ENCODE measurements around the gene PIWIL4. TPM values are rescaled to one million over a fixed set of nuclear protein-coding genes. Genes with fewer than 3 reads are reported as not detected.

The PIWIL4 gene
- total RNA-seq, 6 experiments from 2014 or later, result 0.12 to 0.43 (median 0.28) TPM

DNA sequence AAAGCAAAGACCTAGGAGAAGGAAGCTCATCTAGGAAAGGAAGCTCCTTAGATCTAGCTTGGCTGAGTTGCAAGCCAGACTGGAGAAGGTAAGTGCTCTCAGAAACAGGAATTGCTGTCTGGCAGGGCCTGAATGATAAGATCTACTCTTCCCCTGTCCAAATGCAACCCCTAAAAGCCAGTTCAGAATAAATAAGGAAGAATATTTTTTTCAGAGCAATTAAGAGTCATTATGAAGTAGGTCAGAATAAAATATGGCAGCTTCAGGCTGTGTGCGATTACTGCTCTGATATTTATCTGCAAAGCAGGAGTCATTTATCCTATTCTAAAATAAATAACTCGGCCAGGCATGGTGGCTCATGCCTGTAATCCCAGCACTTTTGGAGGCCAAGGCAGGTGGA, 82.1 kb downstream of the PIWIL4 start:
- no peak for DNase-seq
- H3K27me3 Mint-ChIP-seq (ENCODE audit: insufficient read depth), result peaks cover 4% of the 10 kb centered on the region
- H3K36me3 Mint-ChIP-seq (ENCODE audit: low read depth), result no peaks in the 10 kb centered on the region
- H3K9me3 Mint-ChIP-seq, result no peaks in the 10 kb centered on the region
- peaks cover 19% of the 10 kb centered on the region for H3K4me1 Mint-ChIP-seq (ENCODE audit: low read depth)
- H3K27ac Mint-ChIP-seq, result no peak overlapping the region
- H3K4me3 Mint-ChIP-seq, result no peak overlapping the region
- TF ChIP-seq, protein P1, sequence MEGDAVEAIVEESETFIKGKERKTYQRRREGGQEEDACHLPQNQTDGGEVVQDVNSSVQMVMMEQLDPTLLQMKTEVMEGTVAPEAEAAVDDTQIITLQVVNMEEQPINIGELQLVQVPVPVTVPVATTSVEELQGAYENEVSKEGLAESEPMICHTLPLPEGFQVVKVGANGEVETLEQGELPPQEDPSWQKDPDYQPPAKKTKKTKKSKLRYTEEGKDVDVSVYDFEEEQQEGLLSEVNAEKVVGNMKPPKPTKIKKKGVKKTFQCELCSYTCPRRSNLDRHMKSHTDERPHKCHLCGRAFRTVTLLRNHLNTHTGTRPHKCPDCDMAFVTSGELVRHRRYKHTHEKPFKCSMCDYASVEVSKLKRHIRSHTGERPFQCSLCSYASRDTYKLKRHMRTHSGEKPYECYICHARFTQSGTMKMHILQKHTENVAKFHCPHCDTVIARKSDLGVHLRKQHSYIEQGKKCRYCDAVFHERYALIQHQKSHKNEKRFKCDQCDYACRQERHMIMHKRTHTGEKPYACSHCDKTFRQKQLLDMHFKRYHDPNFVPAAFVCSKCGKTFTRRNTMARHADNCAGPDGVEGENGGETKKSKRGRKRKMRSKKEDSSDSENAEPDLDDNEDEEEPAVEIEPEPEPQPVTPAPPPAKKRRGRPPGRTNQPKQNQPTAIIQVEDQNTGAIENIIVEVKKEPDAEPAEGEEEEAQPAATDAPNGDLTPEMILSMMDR (IDR thresholded peaks at IDR 0.05), result no peak

DNA sequence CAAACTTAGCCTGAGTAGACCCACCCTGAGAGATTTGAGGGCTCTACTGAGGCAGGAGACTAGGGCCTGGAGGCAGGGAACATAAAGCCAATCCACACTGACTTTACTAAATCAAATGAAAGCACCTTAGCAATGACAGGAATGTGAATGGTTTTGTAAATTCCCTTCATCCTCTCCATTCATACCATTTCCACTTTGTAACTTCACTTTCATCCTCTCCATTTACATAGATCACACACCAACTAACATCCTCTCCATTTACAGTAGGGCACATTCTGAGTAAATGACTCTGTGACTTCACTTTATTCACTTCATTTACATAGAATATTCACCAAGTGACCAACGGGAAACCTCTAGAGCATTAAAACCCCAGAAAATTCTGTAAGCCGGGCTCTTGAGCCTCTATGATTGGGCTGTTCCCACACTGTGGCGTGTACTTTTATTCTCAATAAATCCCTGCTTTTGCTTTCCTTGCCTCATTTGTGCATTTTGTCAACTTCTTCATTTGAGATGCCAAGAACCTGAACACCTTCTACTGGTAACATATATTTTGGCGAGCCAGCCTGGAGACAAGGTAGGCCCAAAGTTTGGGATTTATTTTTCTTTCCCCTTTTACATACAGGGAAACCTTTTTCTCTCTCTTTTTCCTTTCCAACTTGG, 82.9 kb downstream of the PIWIL4 start:
- Mint-ChIP-seq H3K27ac (peak overlapping the region; percentile 76), H3K4me1 (ENCODE audit: low read depth) (peaks cover 19% of the 10 kb centered on the region), H3K9me3 (no peaks in the 10 kb centered on the region), H3K36me3 (ENCODE audit: low read depth) (no peaks in the 10 kb centered on the region), H3K4me3 (peak overlapping the region; percentile 56; the same call in 1 of the 2 replicates), H3K27me3 (ENCODE audit: insufficient read depth) (peaks cover 6% of the 10 kb centered on the region)
- DNase-seq, result no peak
- TF ChIP-seq, protein P1 (IDR thresholded peaks at IDR 0.05), result no peak

DNA sequence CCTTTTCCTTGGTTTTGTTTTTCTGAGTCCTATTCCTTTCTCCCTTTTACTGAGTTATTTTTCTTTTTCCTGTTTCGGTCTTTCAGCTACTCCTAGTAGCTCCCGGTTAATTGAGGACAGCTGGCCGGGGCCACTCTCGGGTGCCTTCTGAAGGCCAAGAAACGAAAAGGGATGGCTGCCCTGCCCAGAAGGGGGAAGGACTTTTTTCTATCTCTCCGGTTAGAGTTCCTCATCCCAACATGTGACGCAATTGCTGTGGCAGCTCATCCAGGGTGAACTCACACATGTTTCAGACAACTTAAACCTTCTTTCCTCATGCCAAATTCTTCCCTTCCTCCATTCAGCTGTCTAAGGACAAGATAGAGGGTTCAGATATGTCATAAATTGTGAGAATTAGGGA, 83.6 kb downstream of the PIWIL4 start:
- TF ChIP-seq, protein P1 (IDR thresholded peaks at IDR 0.05), result no peak; the same call in 1 of the 2 replicates
- DNase-seq, result peak; percentile 77
- Mint-ChIP-seq H3K4me3 (peak overlapping the region; percentile 56), H3K27me3 (ENCODE audit: insufficient read depth) (peaks cover 10% of the 10 kb centered on the region), H3K27ac (peak overlapping the region; percentile 76), H3K4me1 (ENCODE audit: low read depth) (peaks cover 19% of the 10 kb centered on the region), H3K9me3 (no peaks in the 10 kb centered on the region), H3K36me3 (ENCODE audit: low read depth) (no peaks in the 10 kb centered on the region)

DNA sequence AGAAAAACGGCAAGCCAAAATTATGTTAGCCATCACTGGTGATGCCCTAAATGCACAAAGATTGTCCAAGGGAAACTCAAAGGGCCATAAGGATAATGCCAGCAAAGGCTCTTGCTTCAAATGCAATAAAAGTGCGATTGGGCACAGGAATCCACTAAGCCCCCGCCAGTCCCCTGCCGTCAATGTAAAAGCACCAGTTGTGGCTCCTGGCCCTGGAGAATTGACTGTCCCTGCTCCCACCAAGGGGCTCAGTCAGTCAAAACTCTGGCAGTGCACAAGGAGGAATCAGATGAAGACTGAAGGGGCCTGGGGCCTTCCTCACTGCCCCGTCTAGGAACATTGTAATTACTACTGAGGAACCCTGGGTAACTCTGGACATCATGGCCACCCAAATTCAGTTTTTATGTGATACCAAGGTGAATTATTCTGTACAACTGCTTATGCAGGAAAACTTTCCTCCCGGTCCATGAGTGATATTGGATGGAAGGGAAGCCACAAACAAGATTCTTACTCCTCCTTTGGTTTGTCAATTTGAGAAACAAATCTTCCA, 85.6 kb downstream of the PIWIL4 start:
- Mint-ChIP-seq H3K9me3 (no peaks in the 10 kb centered on the region), H3K27ac (no peak overlapping the region), H3K4me1 (ENCODE audit: low read depth) (peaks cover 27% of the 10 kb centered on the region), H3K36me3 (ENCODE audit: low read depth) (no peaks in the 10 kb centered on the region), H3K27me3 (ENCODE audit: insufficient read depth) (peaks cover 16% of the 10 kb centered on the region), H3K4me3 (no peak overlapping the region)
- TF ChIP-seq, protein P1 (IDR thresholded peaks at IDR 0.05), result no peak
- no peak for DNase-seq

DNA sequence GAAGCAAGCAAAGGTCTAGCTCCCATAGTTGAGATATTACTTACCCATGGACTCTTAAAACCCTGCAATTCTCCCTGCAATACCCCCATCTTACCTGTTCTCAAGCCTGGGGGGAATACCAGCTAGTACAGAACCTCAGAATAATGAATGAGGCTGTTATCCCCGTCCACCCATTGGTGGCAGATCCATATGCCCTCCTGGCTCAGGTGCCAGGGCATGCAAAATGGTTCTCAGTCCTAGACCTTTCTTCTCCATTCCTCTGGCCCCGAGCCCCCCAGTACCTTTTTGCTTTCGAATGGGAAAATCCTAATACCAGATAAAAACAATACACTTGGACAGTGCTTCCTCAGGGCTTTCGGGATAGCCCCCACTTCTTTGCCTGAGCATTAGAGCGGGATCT, 86.4 kb downstream of the PIWIL4 start:
- H3K27ac Mint-ChIP-seq, result no peak overlapping the region
- H3K4me3 Mint-ChIP-seq, result no peak overlapping the region
- H3K4me1 Mint-ChIP-seq (ENCODE audit: low read depth), result peaks cover 27% of the 10 kb centered on the region
- no peaks in the 10 kb centered on the region for H3K9me3 Mint-ChIP-seq
- H3K36me3 Mint-ChIP-seq (ENCODE audit: low read depth), result no peaks in the 10 kb centered on the region
- DNase-seq, result no peak
- TF ChIP-seq, protein P1 (IDR thresholded peaks at IDR 0.05), result no peak
- peaks cover 19% of the 10 kb centered on the region for H3K27me3 Mint-ChIP-seq (ENCODE audit: insufficient read depth)
